Measurements from ENCODE around the gene PRKN.

The PRKN gene

GRCh38 chr6:161711938-161712337, 1015.6 kb downstream of the PRKN start:
- Histone ChIP-seq H3K4me1 (no peaks in the 10 kb centered on the region), H3K27me3 (no peaks in the 10 kb centered on the region), H3K27ac (no peak overlapping the region), H3K36me3 (no peaks in the 10 kb centered on the region), H3K4me3 (no peak overlapping the region), H3K9me3 (no peaks in the 10 kb centered on the region)
- no peak for TF ChIP-seq CTCF (IDR thresholded peaks at IDR 0.05)
- DNase-seq = no peak
- intact Hi-C loops (cut with DNase I; ENCODE audit: low total_unique reads) = no loop called here

- DNase-seq = no peak
- no peaks in the 10 kb centered on the region for H3K36me3 ChIP-seq
- no peaks in the 10 kb centered on the region for H3K4me1 ChIP-seq
- no peak overlapping the region for H3K27ac ChIP-seq
- no peak for TF ChIP-seq CTCF (IDR thresholded peaks at IDR 0.05)
- H3K27me3 ChIP-seq = no peaks in the 10 kb centered on the region
- no peak overlapping the region for H3K4me3 ChIP-seq
- intact Hi-C loops (cut with DNase I; ENCODE audit: low total_unique reads) = no loop called here
- H3K9me3 ChIP-seq = no peaks in the 10 kb centered on the region
Measured at GRCh38 chr6:161711515-161711914, 1016.1 kb downstream of the PRKN start.

GRCh38 chr6:161710698-161711097, 1016.9 kb downstream of the PRKN start:
- Histone ChIP-seq H3K4me1 (no peaks in the 10 kb centered on the region), H3K9me3 (no peaks in the 10 kb centered on the region), H3K27ac (no peak overlapping the region), H3K36me3 (no peaks in the 10 kb centered on the region), H3K4me3 (no peak overlapping the region), H3K27me3 (no peaks in the 10 kb centered on the region)
- intact Hi-C loops (cut with DNase I; ENCODE audit: low total_unique reads) = no loop called here
- DNase-seq = no peak
- no peak for TF ChIP-seq CTCF (IDR thresholded peaks at IDR 0.05)

GRCh38 chr6:161701056-161701455, 1026.5 kb downstream of the PRKN start:
- TF ChIP-seq CTCF (IDR thresholded peaks at IDR 0.05) = no peak
- intact Hi-C loops (cut with DNase I; ENCODE audit: low total_unique reads) = no loop called here
- H3K4me1 ChIP-seq = no peaks in the 10 kb centered on the region
- no peak for DNase-seq
- H3K27me3 ChIP-seq = no peaks in the 10 kb centered on the region
- H3K9me3 ChIP-seq = no peaks in the 10 kb centered on the region
- H3K27ac ChIP-seq = no peak overlapping the region
- no peak overlapping the region for H3K4me3 ChIP-seq
- H3K36me3 ChIP-seq = no peaks in the 10 kb centered on the region

GRCh38 chr6:161696801-161697200, 1030.8 kb downstream of the PRKN start:
- no peak overlapping the region for H3K27ac ChIP-seq
- no peaks in the 10 kb centered on the region for H3K9me3 ChIP-seq
- TF ChIP-seq CTCF (IDR thresholded peaks at IDR 0.05) = no peak
- no peak for DNase-seq
- no peaks in the 10 kb centered on the region for H3K27me3 ChIP-seq
- H3K4me3 ChIP-seq = no peak overlapping the region
- H3K4me1 ChIP-seq = no peaks in the 10 kb centered on the region
- intact Hi-C loops (cut with DNase I; ENCODE audit: low total_unique reads) = loop anchor here (10.0 kb wide), 1 partner anchor 302 kb away; no protein-coding TSS in a partner anchor
- no peaks in the 10 kb centered on the region for H3K36me3 ChIP-seq

- no peak overlapping the region for H3K4me3 ChIP-seq
- no peak overlapping the region for H3K27ac ChIP-seq
- no peaks in the 10 kb centered on the region for H3K4me1 ChIP-seq
- H3K9me3 ChIP-seq = no peaks in the 10 kb centered on the region
- peak; percentile 40 to 49 for TF ChIP-seq CTCF (IDR thresholded peaks at IDR 0.05)
- intact Hi-C loops (cut with DNase I; ENCODE audit: low total_unique reads) = loop anchor here (10.0 kb wide), 1 partner anchor 300 kb away; no protein-coding TSS in a partner anchor
- DNase-seq = no peak
- H3K27me3 ChIP-seq = no peaks in the 10 kb centered on the region
- no peaks in the 10 kb centered on the region for H3K36me3 ChIP-seq
Measured at GRCh38 chr6:161694995-161695394, 1032.6 kb downstream of the PRKN start.

All from tibial artery (tissue), 4 donors.